K562 (cell line): ENCODE results near the gene DNAJC11.
A peak's percentile ranks its signal among the peaks of the same experiment; 100 is the strongest.

Source experiments
- CBFB ChIP-seq: sonication (generic); formaldehyde crosslinking; IDR thresholded peaks from 2 replicates; pipeline ENCODE4 v1.4.0; 2020; ENCODE audit warnings: mild to moderate bottlenecking, missing genetic modification reagents
- FOXJ2 ChIP-seq: fragments of 200-800 bp; sonication (Bioruptor generic); IDR thresholded peaks from 2 replicates; pipeline ENCODE4 v1.6.1; 2016; ENCODE audit warnings: missing genetic modification characterization, missing compliant biosample characterization
- NR2C2 ChIP-seq, 2 experiments: fragments of 200-800 bp in 1 of 2; sonication (Bioruptor generic) in 1 of 2; sonication (generic) in 1 of 2; formaldehyde crosslinking in 1 of 2; IDR thresholded peaks; 2 replicates each; pipeline versions ENCODE4 v1.6.1 to v1.8.0; 2016 to 2022; ENCODE audit warnings: mild to moderate bottlenecking in 1 of 2, missing compliant biosample characterization in 1 of 2, missing genetic modification characterization in 1 of 2, missing genetic modification reagents in 1 of 2
- SRSF9 ChIP-seq: fragments of 200-400 bp; formaldehyde crosslinking; IDR thresholded peaks from 2 replicates; pipeline ENCODE4 v1.6.1; 2017; ENCODE audit warnings: low read depth, low read length, borderline replicate concordance
- TAF1 ChIP-seq: IDR thresholded peaks from 2 replicates; pipeline ENCODE4 v1.6.1; 2011; ENCODE audit warnings: mild to moderate bottlenecking, low read length, moderate library complexity; ENCODE audit not compliant: insufficient read depth, control insufficient read depth, severe bottlenecking; ENCODE audit errors: extremely low read depth
- TEAD4 ChIP-seq, 2 experiments: sonication (generic) in 1 of 2; formaldehyde crosslinking in 1 of 2; IDR thresholded peaks; 2 replicates each; pipeline versions ENCODE4 v1.6.1 to v1.8.0; 2012 to 2022; ENCODE audit warnings: borderline replicate concordance in 1 of 2, inconsistent platforms in 1 of 2, low read length in 1 of 2, mild to moderate bottlenecking in 1 of 2, missing genetic modification reagents in 1 of 2
- YY1 ChIP-seq, 3 experiments: IDR thresholded peaks; 2 replicates each; pipeline ENCODE4 v1.6.1; 2011; ENCODE audit warnings: low read length in 2 of 3, mild to moderate bottlenecking in 2 of 3, moderate library complexity in 2 of 3, borderline replicate concordance in 1 of 3, control low read depth in 1 of 3, low read depth in 1 of 3; ENCODE audit not compliant: insufficient read depth in 3 of 3, insufficient replicate concordance in 2 of 3, control insufficient read depth in 1 of 3, insufficient read length in 1 of 3; ENCODE audit errors: extremely low read depth in 1 of 3

GRCh38 chr1:6601049-6601922 lies 100.3 kb downstream of the DNAJC11 start:
- TF ChIP-seq CBFB (CRISPR knock-in tag) (peak; percentile 29; the same call in 1 of the 2 replicates), YY1 (IDR thresholded peaks at IDR 0.05; ENCODE audit: borderline replicate concordance in 1 of 3, control insufficient read depth in 1 of 3, extremely low read depth in 1 of 3, insufficient read depth in 3 of 3, insufficient read length in 1 of 3, insufficient replicate concordance in 2 of 3, low read depth in 1 of 3, low read length in 2 of 3) (no peak), FOXJ2 (peak; percentile 96), TAF1 (peak; percentile 7), SRSF9 (no peak), NR2C2 (CRISPR knock-in tag; IDR thresholded peaks at IDR 0.05) (no peak), NR2C2 (tag; IDR thresholded peaks at IDR 0.05) (peak; percentile 85), TEAD4 (IDR thresholded peaks at IDR 0.05; ENCODE audit: low read length) (no peak), TEAD4 (CRISPR knock-in tag; IDR thresholded peaks at IDR 0.05; ENCODE audit: borderline replicate concordance) (no peak)
